Measurements from ENCODE around the gene IFNGR2.

DNA sequence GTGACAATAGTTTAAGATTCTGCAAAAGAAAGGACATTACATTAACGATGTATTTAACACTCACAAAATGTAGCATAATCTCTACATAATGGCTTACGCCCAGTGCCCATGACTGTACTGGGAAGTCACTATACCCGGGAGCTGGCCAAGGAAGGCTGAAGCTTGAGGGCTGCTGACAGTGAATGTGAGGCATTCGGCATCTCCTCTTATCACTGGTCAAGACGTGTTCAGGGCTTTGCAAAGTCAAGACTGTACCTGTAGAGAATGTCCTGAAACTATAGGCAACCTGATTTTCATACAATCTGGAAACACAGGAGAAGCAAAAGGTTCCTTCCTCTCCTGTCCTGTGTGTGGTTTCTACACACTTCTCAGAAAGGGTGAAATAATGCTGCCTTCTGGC, 12.7 kb upstream of the IFNGR2 start:
- TF ChIP-seq EZH2 (IDR thresholded peaks at IDR 0.05; ENCODE audit: insufficient read depth, poor library complexity, severe bottlenecking): no peak
- TF ChIP-seq EZH2phosphoT487 (IDR thresholded peaks at IDR 0.05; ENCODE audit: insufficient read depth, low read depth): no peak

All from GM23248 (cell line).